ENCODE results near the gene FAM50B.
A peak's percentile ranks its signal among the peaks of the same experiment; 100 is the strongest.

GRCh38 chr6:3848380-3848779, 793 bp upstream of the FAM50B start:
- TF ChIP-seq CTCF (IDR thresholded peaks at IDR 0.05 in 4 of 5, conservative IDR thresholded peaks at IDR 0.05 in 1 of 5) (no peak), POLR2A (IDR thresholded peaks at IDR 0.05) (peak in 1 of 2 donors; percentile 4)

Data from gastrocnemius medialis (tissue), 4 donors.